RWPE1 (cell line): ENCODE data around the gene ITIH5.
"Not testable (repeated sequence)": the region's sequence is repeated elsewhere in the genome, so short reads cannot be mapped to it uniquely, and the experiment has no call there.

Experiments used
- CTCF ChIA-PET: fragments of 350-600 bp; sonication (Branson Sonifier 250); formaldehyde crosslinking; extraction: SDS; loops from one replicate; lab custom pipeline; 2021; lab: Yijun Ruan, JAX
- POLR2A ChIA-PET: fragments of 400-600 bp; formaldehyde crosslinking; extraction: SDS; loops from one replicate; lab custom pipeline; 2020; ENCODE audit warnings: antibody characterized with exemption; ENCODE audit not compliant: low non-redundant PET; lab: Yijun Ruan, JAX
- DNase-seq: peaks from one replicate; pipeline ENCODE4 v3.0.0; 2012; ENCODE audit warnings: low spot score
- H3K27ac ChIP-seq: fragments of 450-650 bp; 2 replicates; pipeline ENCODE4 v1.5.1; 2017
- TF ChIP-seq, protein P1 (sequence below): fragments of 450-650 bp; conservative IDR thresholded peaks from 2 replicates; pipeline ENCODE4 v1.5.1; 2017; ENCODE audit warnings: low read depth, mild to moderate bottlenecking

ITIH5 gene

DNA sequence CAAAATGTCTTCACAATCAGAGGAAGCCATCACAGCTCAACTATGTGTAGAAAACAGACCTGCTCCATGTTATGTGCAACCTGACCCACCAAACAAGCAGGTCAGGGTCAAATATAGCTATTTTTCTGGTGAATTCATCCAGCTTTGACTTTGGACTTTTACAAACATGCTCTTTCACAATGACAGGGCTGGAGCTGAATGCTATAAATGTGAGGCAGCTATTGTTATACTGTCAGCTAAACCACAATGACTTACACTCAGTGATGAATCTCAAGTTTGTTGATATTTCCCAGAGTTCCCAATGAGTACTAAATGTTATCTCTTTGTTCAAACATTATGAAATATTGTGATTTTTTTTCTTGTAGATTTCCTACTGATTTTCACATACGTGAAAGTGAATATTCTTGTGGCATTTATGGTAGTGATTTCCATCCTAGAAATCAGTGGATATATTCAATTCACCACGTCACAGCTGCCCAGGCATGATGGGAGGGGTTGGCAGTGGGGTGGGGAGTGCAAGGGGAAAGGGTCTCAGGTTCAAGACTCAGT, 33.9 kb upstream of the ITIH5 start:
- TF ChIP-seq, protein P1, sequence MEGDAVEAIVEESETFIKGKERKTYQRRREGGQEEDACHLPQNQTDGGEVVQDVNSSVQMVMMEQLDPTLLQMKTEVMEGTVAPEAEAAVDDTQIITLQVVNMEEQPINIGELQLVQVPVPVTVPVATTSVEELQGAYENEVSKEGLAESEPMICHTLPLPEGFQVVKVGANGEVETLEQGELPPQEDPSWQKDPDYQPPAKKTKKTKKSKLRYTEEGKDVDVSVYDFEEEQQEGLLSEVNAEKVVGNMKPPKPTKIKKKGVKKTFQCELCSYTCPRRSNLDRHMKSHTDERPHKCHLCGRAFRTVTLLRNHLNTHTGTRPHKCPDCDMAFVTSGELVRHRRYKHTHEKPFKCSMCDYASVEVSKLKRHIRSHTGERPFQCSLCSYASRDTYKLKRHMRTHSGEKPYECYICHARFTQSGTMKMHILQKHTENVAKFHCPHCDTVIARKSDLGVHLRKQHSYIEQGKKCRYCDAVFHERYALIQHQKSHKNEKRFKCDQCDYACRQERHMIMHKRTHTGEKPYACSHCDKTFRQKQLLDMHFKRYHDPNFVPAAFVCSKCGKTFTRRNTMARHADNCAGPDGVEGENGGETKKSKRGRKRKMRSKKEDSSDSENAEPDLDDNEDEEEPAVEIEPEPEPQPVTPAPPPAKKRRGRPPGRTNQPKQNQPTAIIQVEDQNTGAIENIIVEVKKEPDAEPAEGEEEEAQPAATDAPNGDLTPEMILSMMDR = no peak
- H3K27ac ChIP-seq = no peak overlapping the region
- no peak for DNase-seq
- ChIA-PET POLR2A (no interaction called here), CTCF (no interaction called here)

DNA sequence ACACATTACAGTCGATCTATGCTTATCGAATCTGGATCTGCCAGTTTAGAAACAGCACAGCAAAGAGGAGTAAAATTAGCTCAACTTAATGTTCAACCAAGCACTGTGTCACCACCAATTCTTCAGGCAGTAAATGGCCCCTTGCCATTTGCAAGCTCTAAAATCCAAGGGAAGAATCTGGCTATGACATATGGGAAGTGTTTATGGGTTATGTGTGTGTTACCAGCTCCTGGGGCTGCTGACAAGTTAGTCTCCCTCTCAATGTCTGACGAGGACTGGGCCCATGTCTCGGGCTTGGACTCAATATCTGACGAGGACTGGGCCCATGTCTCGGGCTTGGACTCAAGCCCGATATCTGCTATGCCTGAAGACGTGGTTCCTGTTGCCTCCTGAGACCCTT, 30.7 kb upstream of the ITIH5 start:
- POLR2A ChIA-PET = no interaction called here
- DNase-seq = no peak
- H3K27ac ChIP-seq = no peak overlapping the region
- CTCF ChIA-PET = interaction anchor here (0.6 kb wide), 1 partner anchor 22 kb away, joined by 5 read pairs; no protein-coding TSS in a partner anchor
- TF ChIP-seq, protein P1 = no peak

DNA sequence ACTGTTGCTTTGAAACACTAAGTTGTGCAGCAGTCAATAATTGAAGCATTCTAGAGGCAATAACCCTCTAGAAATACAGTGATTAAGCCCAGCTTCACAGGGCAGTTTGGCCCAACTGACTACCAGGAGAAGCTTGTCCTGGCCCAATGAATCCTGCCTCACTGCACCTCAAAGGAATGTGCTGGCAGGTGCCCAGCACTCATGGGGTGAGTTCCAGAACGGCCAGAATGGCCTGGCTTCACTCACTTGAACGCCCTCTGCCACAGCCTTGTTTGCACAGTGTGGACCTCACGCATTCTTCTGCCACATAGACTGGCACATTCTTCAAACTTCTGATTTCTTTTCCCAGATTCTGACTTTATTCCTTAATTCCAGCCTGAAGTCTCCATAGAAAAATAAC, 29.8 kb upstream of the ITIH5 start:
- CTCF ChIA-PET = interaction anchor here (0.6 kb wide), 1 partner anchor 815 kb away, joined by 4 read pairs; no protein-coding TSS in a partner anchor
- TF ChIP-seq, protein P1 = no peak
- H3K27ac ChIP-seq = no peak overlapping the region
- POLR2A ChIA-PET = no interaction called here
- no peak for DNase-seq

DNA sequence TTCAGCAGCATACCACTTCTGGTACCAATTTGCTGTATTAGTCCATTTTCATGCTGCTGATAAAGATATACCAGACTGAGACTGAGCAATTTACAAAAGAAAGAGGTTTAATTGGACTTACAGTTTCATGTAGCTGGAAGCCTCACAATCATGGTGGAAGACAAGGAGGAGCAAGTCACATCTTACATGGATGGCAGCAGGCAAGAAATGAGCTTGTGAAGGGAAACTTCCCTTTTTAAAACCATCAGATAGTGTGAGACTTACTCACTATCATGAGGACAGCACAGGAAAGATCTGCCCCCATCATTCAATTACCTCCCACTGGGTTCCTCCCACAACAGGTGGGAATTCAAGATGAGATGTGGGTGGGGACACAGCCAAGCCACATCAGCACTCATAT, 26.4 kb upstream of the ITIH5 start:
- CTCF ChIA-PET, H3K27ac ChIP-seq, POLR2A ChIA-PET: not testable (repeated sequence)

DNA sequence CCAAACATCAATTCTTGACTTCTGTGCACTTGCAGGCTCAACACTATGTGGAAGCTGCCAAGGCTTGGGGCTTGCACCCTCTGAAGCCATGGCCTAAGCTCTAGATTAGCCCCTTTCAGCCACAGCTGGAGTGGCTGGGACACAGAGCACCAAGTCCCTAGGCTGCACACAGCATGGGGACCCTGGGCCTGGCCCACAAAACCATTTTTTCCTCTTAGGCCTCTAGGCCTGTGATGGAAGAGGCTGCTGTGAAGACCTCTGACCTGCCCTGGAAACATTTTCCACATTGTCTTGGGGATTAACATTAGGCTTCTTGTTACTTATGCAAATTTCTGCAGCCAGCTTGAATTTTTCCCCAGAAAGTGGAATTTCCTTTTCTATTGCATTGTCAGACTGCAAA, 25.6 kb upstream of the ITIH5 start:
- DNase-seq, POLR2A ChIA-PET, CTCF ChIA-PET, H3K27ac ChIP-seq: not testable (repeated sequence)

More for the DNA sequence above, 26.4 kb upstream of the ITIH5 start:
- not testable (repeated sequence) for DNase-seq

DNA sequence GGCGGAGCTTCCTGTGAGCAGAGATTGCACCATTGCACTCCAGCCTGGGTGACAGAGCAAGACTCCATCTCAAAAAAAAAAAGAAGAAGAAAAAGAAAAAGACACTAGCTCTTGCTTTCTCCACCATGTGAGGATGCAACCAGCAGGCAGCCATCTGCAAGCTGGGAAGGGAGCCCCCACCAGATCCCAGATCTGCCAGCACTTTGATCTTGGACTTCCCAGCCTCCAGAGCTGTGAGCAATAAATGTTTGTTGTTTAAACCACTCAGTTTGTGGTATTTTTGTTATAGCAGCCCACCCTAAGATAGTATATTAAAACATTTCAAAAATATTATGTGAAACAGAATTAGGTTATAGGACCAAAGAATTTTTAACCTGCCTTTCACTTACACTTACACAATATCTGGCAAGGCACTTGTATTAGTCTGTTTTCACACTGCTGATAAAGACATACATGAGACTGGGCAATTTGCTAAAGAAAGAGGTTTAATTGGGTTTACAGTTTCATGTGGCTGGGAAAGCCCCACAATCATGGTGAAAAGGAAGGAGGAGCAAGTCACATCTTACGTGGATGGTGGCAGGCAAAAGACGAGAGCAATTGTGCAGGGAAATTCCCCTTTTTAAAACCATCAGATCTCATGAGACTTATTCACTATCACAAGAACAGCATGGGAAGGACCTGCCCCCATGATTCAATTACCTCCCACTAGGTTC, 24.3 kb upstream of the ITIH5 start:
- CTCF ChIA-PET, DNase-seq, H3K27ac ChIP-seq, POLR2A ChIA-PET: not testable (repeated sequence)

DNA sequence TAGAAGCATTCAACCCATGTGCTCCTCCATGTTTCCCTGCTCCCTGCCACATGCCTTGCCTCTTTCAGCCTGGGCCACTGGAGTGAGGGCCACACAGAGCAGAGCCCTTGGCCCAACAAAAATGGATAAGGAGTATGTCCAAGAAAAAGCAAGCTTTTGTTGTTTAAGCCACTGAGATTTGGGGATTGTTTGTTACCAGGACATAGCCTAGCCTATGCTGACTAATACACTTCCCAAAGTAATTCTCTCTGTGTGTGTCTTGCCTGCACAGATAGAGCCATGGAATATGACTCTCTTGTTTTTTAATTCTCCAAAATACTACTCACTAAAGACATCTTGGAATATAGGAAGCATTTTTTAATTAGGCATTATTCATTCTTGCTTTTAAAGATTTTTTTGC, 22.8 kb upstream of the ITIH5 start:
- CTCF ChIA-PET = no interaction called here

More for the DNA sequence above, 22.8 kb upstream of the ITIH5 start:
- no peak for DNase-seq
- TF ChIP-seq, protein P1 = no peak
- POLR2A ChIA-PET = no interaction called here
- no peak overlapping the region for H3K27ac ChIP-seq
